GM10248 (cell line): Measurements from ENCODE around the gene CHID1.
A peak's percentile ranks its signal among the peaks of the same experiment; 100 is the strongest.

Experiments
- CTCF ChIA-PET: fragments of 300-600 bp; sonication (Branson Sonifier 250); formaldehyde crosslinking; extraction: SDS; loops from one replicate; lab custom pipeline; 2021; ENCODE audit warnings: antibody characterized with exemption; lab: Yijun Ruan, JAX
- POLR2A ChIA-PET: fragments of 350-650 bp; sonication (Branson Sonifier 250); formaldehyde crosslinking; extraction: SDS; loops from one replicate; lab custom pipeline; 2020; ENCODE audit warnings: antibody characterized with exemption; lab: Yijun Ruan, JAX
- DNase-seq: peaks from one replicate; pipeline ENCODE4 v3.0.0; 2012; ENCODE audit errors: extremely low spot score
- TF ChIP-seq, protein P1 (sequence below): IDR thresholded peaks from 2 replicates; pipeline ENCODE4 v1.5.1; 2012; ENCODE audit warnings: mild to moderate bottlenecking, low read depth; ENCODE audit errors: extremely low read depth, missing control alignments, control extremely low read depth

The CHID1 gene

GRCh38 chr11:849104-849824 lies 61.3 kb downstream of the CHID1 start:
- TF ChIP-seq, protein P1, sequence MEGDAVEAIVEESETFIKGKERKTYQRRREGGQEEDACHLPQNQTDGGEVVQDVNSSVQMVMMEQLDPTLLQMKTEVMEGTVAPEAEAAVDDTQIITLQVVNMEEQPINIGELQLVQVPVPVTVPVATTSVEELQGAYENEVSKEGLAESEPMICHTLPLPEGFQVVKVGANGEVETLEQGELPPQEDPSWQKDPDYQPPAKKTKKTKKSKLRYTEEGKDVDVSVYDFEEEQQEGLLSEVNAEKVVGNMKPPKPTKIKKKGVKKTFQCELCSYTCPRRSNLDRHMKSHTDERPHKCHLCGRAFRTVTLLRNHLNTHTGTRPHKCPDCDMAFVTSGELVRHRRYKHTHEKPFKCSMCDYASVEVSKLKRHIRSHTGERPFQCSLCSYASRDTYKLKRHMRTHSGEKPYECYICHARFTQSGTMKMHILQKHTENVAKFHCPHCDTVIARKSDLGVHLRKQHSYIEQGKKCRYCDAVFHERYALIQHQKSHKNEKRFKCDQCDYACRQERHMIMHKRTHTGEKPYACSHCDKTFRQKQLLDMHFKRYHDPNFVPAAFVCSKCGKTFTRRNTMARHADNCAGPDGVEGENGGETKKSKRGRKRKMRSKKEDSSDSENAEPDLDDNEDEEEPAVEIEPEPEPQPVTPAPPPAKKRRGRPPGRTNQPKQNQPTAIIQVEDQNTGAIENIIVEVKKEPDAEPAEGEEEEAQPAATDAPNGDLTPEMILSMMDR: no peak
- ChIA-PET POLR2A (interaction anchor here (0.6 kb wide), 1 partner anchor 30 kb away, joined by 4 read pairs; the partner anchor contains the start of gene PNPLA2), CTCF (interaction anchor here (0.8 to 3.7 kb wide), 15 partner anchors 8 to 205 kb away, joined by 3 to 48 read pairs (median 5); no protein-coding TSS in a partner anchor)
- DNase-seq: peak; percentile 64

DNA sequence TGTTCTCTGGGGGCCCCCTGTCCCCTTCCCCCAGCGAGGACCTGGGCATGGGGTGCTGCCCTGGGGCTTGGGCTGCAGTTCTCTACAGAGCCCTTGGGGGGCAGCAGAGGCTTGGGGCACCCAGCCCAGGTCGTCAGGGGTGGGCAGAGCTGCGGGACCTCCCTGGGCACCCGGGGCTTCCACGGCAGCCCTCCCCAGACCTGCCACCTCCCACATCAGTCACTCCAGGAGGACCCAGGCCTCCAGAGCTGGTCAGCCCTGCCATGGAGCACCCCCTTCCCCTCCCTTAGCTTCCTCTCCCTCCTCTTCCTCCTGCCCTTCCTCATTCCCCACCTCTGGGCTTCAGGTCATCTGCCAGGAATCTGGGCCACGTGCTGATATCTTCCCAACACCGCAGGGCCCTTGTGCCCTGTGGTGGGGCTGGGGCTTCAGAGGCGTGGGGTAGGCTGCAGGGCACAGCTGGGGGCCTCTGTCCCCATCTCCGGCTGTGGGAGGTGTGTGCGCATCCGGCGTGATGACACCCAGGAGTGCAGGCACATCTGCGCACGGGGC lies 62.2 kb downstream of the CHID1 start:
- CTCF ChIA-PET: interaction anchor here (0.6 to 3.7 kb wide), 22 partner anchors 8 to 206 kb away, joined by 3 to 48 read pairs (median 5); no protein-coding TSS in a partner anchor
- peak; percentile 86 for DNase-seq
- POLR2A ChIA-PET: no interaction called here
- TF ChIP-seq, protein P1: peak; percentile 95

DNA sequence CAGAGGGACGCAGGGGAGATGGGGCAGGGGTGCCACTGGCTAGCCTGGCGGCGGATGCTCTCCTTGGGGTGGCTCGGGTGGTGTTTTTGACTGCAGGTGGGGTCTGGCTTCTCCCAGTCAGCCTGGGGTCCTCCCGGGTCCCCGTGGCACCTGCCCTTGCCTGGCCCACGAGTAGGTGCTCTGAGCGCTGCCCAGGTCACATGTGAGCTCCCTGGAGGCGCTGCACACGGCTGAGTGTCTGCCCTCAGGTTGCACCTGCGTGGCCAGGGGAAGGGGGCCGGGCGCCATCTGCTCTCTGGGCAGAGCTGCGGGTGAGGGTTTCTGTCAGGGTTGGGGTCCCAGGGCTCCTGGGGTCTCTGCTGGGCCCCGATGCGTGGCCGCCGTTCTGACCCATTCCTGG lies 62.7 kb downstream of the CHID1 start:
- POLR2A ChIA-PET: no interaction called here
- CTCF ChIA-PET: interaction anchor here (0.8 to 3.7 kb wide), 23 partner anchors 8 to 206 kb away, joined by 3 to 48 read pairs (median 5); no protein-coding TSS in a partner anchor
- DNase-seq: no peak
- TF ChIP-seq, protein P1: no peak

- POLR2A ChIA-PET: no interaction called here
- TF ChIP-seq, protein P1: no peak
- CTCF ChIA-PET: interaction anchor here (1.1 to 3.7 kb wide), 9 partner anchors 8 to 204 kb away, joined by 3 to 48 read pairs (median 7); no protein-coding TSS in a partner anchor
- no peak for DNase-seq
Observed at GRCh38 chr11:846496-847098, 64.0 kb downstream of the CHID1 start.

DNA sequence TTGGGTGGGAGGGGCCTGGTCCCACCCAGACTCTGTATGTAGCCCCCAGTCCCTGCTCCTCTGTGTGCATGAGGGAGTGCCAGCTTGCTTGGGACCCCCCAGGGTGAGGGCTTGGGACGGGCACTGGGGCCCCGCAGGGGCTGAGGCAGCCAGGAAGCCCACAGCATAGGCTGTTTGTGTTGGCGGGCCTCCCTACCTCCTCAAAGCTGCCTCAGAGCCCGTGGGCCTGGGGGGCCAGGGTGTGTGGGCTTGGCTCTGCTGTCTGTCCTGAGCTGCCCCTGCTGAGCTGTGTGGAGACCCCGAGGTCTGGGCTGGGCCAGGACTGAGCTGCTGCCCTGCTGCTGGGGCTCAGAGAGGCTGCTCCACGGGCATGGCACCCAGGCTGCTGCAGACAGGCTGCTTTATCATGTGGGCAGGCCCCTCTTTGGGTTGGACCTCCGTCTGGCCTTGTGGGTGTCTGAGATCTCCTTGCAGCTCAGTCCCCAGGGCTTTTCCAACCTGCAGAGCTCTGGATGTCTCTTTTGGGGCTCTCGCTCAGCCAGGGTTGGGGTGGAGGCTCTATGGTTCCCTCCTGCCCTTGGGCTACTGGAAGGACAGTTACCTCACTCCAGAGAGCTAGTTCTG lies 64.6 kb downstream of the CHID1 start:
- TF ChIP-seq, protein P1: no peak
- ChIA-PET CTCF (interaction anchor here (1.1 to 3.7 kb wide), 4 partner anchors 8 to 205 kb away, joined by 3 to 48 read pairs (median 10); no protein-coding TSS in a partner anchor), POLR2A (no interaction called here)
- DNase-seq: no peak
